Mammary epithelial cell (primary cell): ENCODE measurements around the gene FAM210A.

ENCODE experiments used
- CTCF ChIP-seq, 2 donors: IDR thresholded peaks in 1 of 2; conservative IDR thresholded peaks in 1 of 2; 2 replicates each; pipeline ENCODE4 v1.5.1; 2011 to 2012; ENCODE audit warnings: inconsistent platforms in 2 of 2, low read length in 2 of 2, mild to moderate bottlenecking in 2 of 2, control low read depth in 1 of 2, low read depth in 1 of 2; ENCODE audit not compliant: insufficient read depth in 1 of 2; ENCODE audit errors: extremely low read depth in 1 of 2
- EZH2 ChIP-seq: IDR thresholded peaks from 2 replicates; pipeline ENCODE4 v1.6.1; 2012; ENCODE audit warnings: low read length, inconsistent platforms, borderline replicate concordance

- TF ChIP-seq CTCF (conservative IDR thresholded peaks at IDR 0.05 in 1 of 2, IDR thresholded peaks at IDR 0.05 in 1 of 2; ENCODE audit: extremely low read depth in 1 of 2, insufficient read depth in 1 of 2, low read depth in 1 of 2, low read length in 2 of 2) (no peak), EZH2 (no peak)
Observed at GRCh38 chr18:13623871-13624270, 102.5 kb downstream of the FAM210A start.
